Measurements from ENCODE around the gene ATP13A1. TPM values are rescaled to one million over a fixed set of nuclear protein-coding genes. Genes with fewer than 3 reads are reported as not detected.

Gene ATP13A1
- total RNA-seq (2022; extraction: Qiagen RNA extraction; ENCODE audit: low read depth), result 23.3 to 37.3 TPM (median 34.0 TPM) in 5 replicates

GRCh38 chr19:19663256-19664120 lies at the start of gene ATP13A1:
TSS of gene ATP13A1 (minus strand) at chr19:19663676. CDS start at chr19:19663666, 10 bp downstream.

GRCh38 chr19:19668230-19669012 lies 4.9 kb upstream of the ATP13A1 start, which contains the start of gene ZNF101:
TSS of gene ZNF101 (plus strand) at chr19:19668839. CDS start at chr19:19668964, 125 bp downstream.

GRCh38 chr19:19643158-19644053 lies 20.1 kb downstream of the ATP13A1 start, which contains the start of gene GMIP:
TSS of gene GMIP (minus strand) at chr19:19643657. CDS start at chr19:19643529, 128 bp downstream.

GRCh38 chr19:19627621-19628500 lies 35.6 kb downstream of the ATP13A1 start, which contains the start of gene LPAR2:
TSS of gene LPAR2 (minus strand) at chr19:19628220. CDS start at chr19:19627275, 945 bp downstream.

GRCh38 chr19:19618219-19619051 lies 45.0 kb downstream of the ATP13A1 start, which contains the start of gene PBX4:
TSS of gene PBX4 (minus strand) at chr19:19618687. CDS start at chr19:19618629, 58 bp downstream.

Other genes starting within 250 kb of the ATP13A1 start
- 0.83 to 2.1 TPM (median 1.6 TPM) in 5 replicates for gene TSSK6, start 148.1 kb downstream of the ATP13A1 start, total RNA-seq (2022; extraction: Qiagen RNA extraction; ENCODE audit: low read depth)
- gene NDUFA13, start 147.5 kb downstream of the ATP13A1 start, total RNA-seq (2022; extraction: Qiagen RNA extraction; ENCODE audit: low read depth), result 135 to 177 TPM (median 144 TPM) in 5 replicates
- 1.6 to 5.2 TPM (median 3.5 TPM) in 5 replicates for gene YJEFN3, start 134.8 kb downstream of the ATP13A1 start, total RNA-seq (2022; extraction: Qiagen RNA extraction; ENCODE audit: low read depth)
- 0.15 to 0.44 TPM (median 0.21 TPM) in 5 replicates for gene CILP2, start 125.4 kb downstream of the ATP13A1 start, total RNA-seq (2022; extraction: Qiagen RNA extraction; ENCODE audit: low read depth)
- gene PBX4, start 45.0 kb downstream of the ATP13A1 start, total RNA-seq (2022; extraction: Qiagen RNA extraction; ENCODE audit: low read depth), result 0.48 to 1.6 TPM (median 1.4 TPM) in 5 replicates
- gene LPAR2, start 35.5 kb downstream of the ATP13A1 start, total RNA-seq (2022; extraction: Qiagen RNA extraction; ENCODE audit: low read depth), result 2.7 to 4.9 TPM (median 4.1 TPM) in 5 replicates
- 4.7 to 5.7 TPM (median 5.3 TPM) in 5 replicates for gene GMIP, start 20.0 kb downstream of the ATP13A1 start, total RNA-seq (2022; extraction: Qiagen RNA extraction; ENCODE audit: low read depth)
- gene ZNF101, start 5.2 kb upstream of the ATP13A1 start, total RNA-seq (2022; extraction: Qiagen RNA extraction; ENCODE audit: low read depth), result 4.5 to 5.6 TPM (median 5.3 TPM) in 5 replicates
- gene ZNF14, start 69.4 kb upstream of the ATP13A1 start, total RNA-seq (2022; extraction: Qiagen RNA extraction; ENCODE audit: low read depth), result 1.6 to 2.2 TPM (median 2.0 TPM) in 5 replicates
- gene ZNF506, start 158.1 kb upstream of the ATP13A1 start, total RNA-seq (2022; extraction: Qiagen RNA extraction; ENCODE audit: low read depth), result 0.08 to 0.53 TPM (median 0.16 TPM) in 5 replicates
- gene ZNF253, start 202.2 kb upstream of the ATP13A1 start, total RNA-seq (2022; extraction: Qiagen RNA extraction; ENCODE audit: low read depth), result not detected in 5 replicates
- gene ZNF93, start 237.3 kb upstream of the ATP13A1 start, total RNA-seq (2022; extraction: Qiagen RNA extraction; ENCODE audit: low read depth), result not detected in 5 replicates

All from A549 treated with DMSO at 1 μM for 4 hours (cell line).